HEK293T (cell line): ENCODE measurements around the gene FLNA.

Experiments used
- CTCF ChIA-PET: fragments of 350-600 bp; formaldehyde crosslinking; extraction: SDS; loops from one replicate; lab custom pipeline; 2021; ENCODE audit warnings: antibody characterized with exemption, inconsistent platforms; lab: Yijun Ruan, JAX
- POLR2A ChIA-PET: fragments of 350-600 bp; formaldehyde crosslinking; extraction: SDS; loops from one replicate; lab custom pipeline; 2020; ENCODE audit warnings: antibody characterized with exemption, inconsistent platforms; lab: Yijun Ruan, JAX
- DNase-seq: peaks from one replicate; pipeline ENCODE4 v3.0.0; 2012; ENCODE audit warnings: mixed read lengths; ENCODE audit errors: extremely low spot score
- ARNT ChIP-seq: fragments of 450-650 bp; IDR thresholded peaks from 2 replicates; pipeline ENCODE4 v1.6.1; 2017; ENCODE audit warnings: mild to moderate bottlenecking
- BHLHE40 ChIP-seq: fragments of 450-650 bp; IDR thresholded peaks from 2 replicates; pipeline ENCODE4 v1.6.1; 2016; ENCODE audit warnings: mild to moderate bottlenecking, moderate library complexity, borderline replicate concordance
- CTBP1 ChIP-seq: fragments of 450-650 bp; IDR thresholded peaks from 2 replicates; pipeline ENCODE4 v1.6.1; 2016; ENCODE audit warnings: borderline replicate concordance
- ELF4 ChIP-seq: fragments of 450-650 bp; IDR thresholded peaks from 2 replicates; pipeline ENCODE4 v1.6.1; 2017; ENCODE audit warnings: antibody characterized with exemption
- FOXA1 ChIP-seq: fragments of 450-650 bp; IDR thresholded peaks from 2 replicates; pipeline ENCODE4 v1.6.1; 2016; ENCODE audit warnings: mild to moderate bottlenecking
- FOXK2 ChIP-seq: fragments of 450-650 bp; IDR thresholded peaks from 2 replicates; pipeline ENCODE4 v1.6.1; 2016; ENCODE audit warnings: mild to moderate bottlenecking
- FOXM1 ChIP-seq: fragments of 450-650 bp; IDR thresholded peaks from 2 replicates; pipeline ENCODE4 v1.6.1; 2017; ENCODE audit warnings: mild to moderate bottlenecking, borderline replicate concordance
- HDGF ChIP-seq: fragments of 450-650 bp; IDR thresholded peaks from 2 replicates; pipeline ENCODE4 v1.6.1; 2017; ENCODE audit warnings: antibody characterized with exemption, borderline replicate concordance
- L3MBTL2 ChIP-seq: fragments of 450-650 bp; conservative IDR thresholded peaks from 2 replicates; pipeline ENCODE4 v1.6.1; 2016; ENCODE audit warnings: mild to moderate bottlenecking
- LEF1 ChIP-seq: fragments of 450-650 bp; IDR thresholded peaks from 2 replicates; pipeline ENCODE4 v1.6.1; 2017; ENCODE audit warnings: mild to moderate bottlenecking, borderline replicate concordance
- NFRKB ChIP-seq: fragments of 450-650 bp; IDR thresholded peaks from 2 replicates; pipeline ENCODE4 v1.6.1; 2016; ENCODE audit warnings: mild to moderate bottlenecking, moderate library complexity
- SP1 ChIP-seq: fragments of 450-650 bp; IDR thresholded peaks from 2 replicates; pipeline ENCODE4 v1.6.1; 2017
- SUZ12 ChIP-seq: fragments of 450-650 bp; IDR thresholded peaks from 2 replicates; pipeline ENCODE4 v1.6.1; 2016; ENCODE audit warnings: mild to moderate bottlenecking
- TARDBP ChIP-seq: fragments of 450-650 bp; IDR thresholded peaks from 2 replicates; pipeline ENCODE4 v1.6.1; 2016
- ZNF384 ChIP-seq: fragments of 450-650 bp; IDR thresholded peaks from 2 replicates; pipeline ENCODE4 v1.6.1; 2016
- TF ChIP-seq, protein P1 (sequence below): fragments of 450-650 bp; IDR thresholded peaks from 2 replicates; pipeline ENCODE4 v1.6.1; 2016

FLNA gene

GRCh38 chrX:154363706-154364439, 10.6 kb downstream of the FLNA start:
- POLR2A ChIA-PET = interaction anchor here (0.7 kb wide), 1 partner anchor 516 kb away, joined by 3 read pairs; no protein-coding TSS in a partner anchor
- CTCF ChIA-PET = interaction anchor here (0.9 to 1.1 kb wide), 2 partner anchors 10 to 42 kb away, joined by 3 read pairs; no protein-coding TSS in a partner anchor

GRCh38 chrX:154362085-154362742, 12.2 kb downstream of the FLNA start:
- POLR2A ChIA-PET = interaction anchor here (0.5 to 1.5 kb wide), 2 partner anchors 35 to 183 kb away, joined by 3 read pairs; no protein-coding TSS in a partner anchor
- CTCF ChIA-PET = interaction anchor here (1.5 kb wide), 1 partner anchor 44 kb away, joined by 3 read pairs; no protein-coding TSS in a partner anchor
- TF ChIP-seq, protein P1, sequence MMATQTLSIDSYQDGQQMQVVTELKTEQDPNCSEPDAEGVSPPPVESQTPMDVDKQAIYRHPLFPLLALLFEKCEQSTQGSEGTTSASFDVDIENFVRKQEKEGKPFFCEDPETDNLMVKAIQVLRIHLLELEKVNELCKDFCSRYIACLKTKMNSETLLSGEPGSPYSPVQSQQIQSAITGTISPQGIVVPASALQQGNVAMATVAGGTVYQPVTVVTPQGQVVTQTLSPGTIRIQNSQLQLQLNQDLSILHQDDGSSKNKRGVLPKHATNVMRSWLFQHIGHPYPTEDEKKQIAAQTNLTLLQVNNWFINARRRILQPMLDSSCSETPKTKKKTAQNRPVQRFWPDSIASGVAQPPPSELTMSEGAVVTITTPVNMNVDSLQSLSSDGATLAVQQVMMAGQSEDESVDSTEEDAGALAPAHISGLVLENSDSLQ = no peak
- TF ChIP-seq BHLHE40 = no peak
- no peak for TF ChIP-seq HDGF
- no peak for TF ChIP-seq L3MBTL2
- TF ChIP-seq FOXA1 = no peak
- no peak for TF ChIP-seq SP1
- TF ChIP-seq NFRKB = no peak
- TF ChIP-seq SUZ12 = no peak
- no peak for TF ChIP-seq ZNF384
- no peak for TF ChIP-seq CTBP1
- no peak for TF ChIP-seq LEF1
- no peak for TF ChIP-seq FOXM1
- no peak for DNase-seq

More at GRCh38 chrX:154363706-154364439, 10.6 kb downstream of the FLNA start:
- no peak for DNase-seq
- TF ChIP-seq BHLHE40 (no peak), TARDBP (no peak), FOXA1 (no peak)
- TF ChIP-seq, protein P1 = no peak

- ChIA-PET CTCF (no interaction called here), POLR2A (no interaction called here)
- TF ChIP-seq FOXK2 = no peak
- no peak for TF ChIP-seq CTBP1
- no peak for TF ChIP-seq ZNF384
- no peak for TF ChIP-seq TARDBP
- TF ChIP-seq SUZ12 = no peak
- TF ChIP-seq, protein P1 = no peak
- TF ChIP-seq SP1 = no peak
- no peak for TF ChIP-seq LEF1
- no peak for TF ChIP-seq NFRKB
- TF ChIP-seq BHLHE40 = no peak
- no peak for TF ChIP-seq HDGF
- no peak for DNase-seq
These were observed 14.2 kb downstream of the FLNA start for GRCh38 chrX:154360155-154360713.

GRCh38 chrX:154359362-154360154, 14.9 kb downstream of the FLNA start:
- TF ChIP-seq FOXK2 = no peak
- TF ChIP-seq FOXA1 = no peak
- TF ChIP-seq SUZ12 = no peak
- no peak for TF ChIP-seq ZNF384
- no peak for TF ChIP-seq L3MBTL2
- no peak for TF ChIP-seq SP1
- TF ChIP-seq, protein P1 = no peak
- TF ChIP-seq HDGF = no peak
- TF ChIP-seq BHLHE40 = no peak
- no peak for TF ChIP-seq TARDBP
- TF ChIP-seq FOXM1 = no peak
- no peak for TF ChIP-seq NFRKB
- TF ChIP-seq CTBP1 = no peak
- no peak for TF ChIP-seq ELF4
- no peak for TF ChIP-seq ARNT
- no peak for TF ChIP-seq LEF1
- DNase-seq = no peak
- CTCF ChIA-PET = no interaction called here
- POLR2A ChIA-PET = no interaction called here

- no peak for DNase-seq
- ChIA-PET CTCF (no interaction called here), POLR2A (no interaction called here)
- no peak for TF ChIP-seq TARDBP
- no peak for TF ChIP-seq BHLHE40
- TF ChIP-seq SUZ12 = no peak
These were observed 15.6 kb downstream of the FLNA start for GRCh38 chrX:154358829-154359228.
